Measurements from ENCODE around the gene UNC13A.

DNA sequence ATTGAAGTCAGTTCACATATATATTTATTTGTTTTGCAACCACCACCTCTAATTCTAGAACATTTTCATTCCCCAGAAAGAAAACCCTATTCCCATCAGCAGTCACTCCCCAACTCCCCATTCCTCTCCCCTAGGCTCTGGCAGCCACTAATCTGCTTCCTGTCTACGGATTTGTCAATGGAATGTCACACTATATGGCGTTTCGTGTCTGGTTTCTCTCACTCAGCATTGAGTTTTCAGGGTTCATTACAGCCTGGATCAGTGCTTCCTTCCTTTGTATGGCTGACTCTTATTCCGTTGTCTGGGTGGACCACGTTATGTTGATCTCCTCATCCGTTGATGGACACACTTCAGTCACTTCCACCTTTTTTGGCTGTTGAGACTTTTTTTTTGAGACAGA, 123.4 kb downstream of the UNC13A start:
- no peak for TF ChIP-seq POLR2AphosphoS5 (IDR thresholded peaks at IDR 0.05; ENCODE audit: low read depth, low read length)
- TF ChIP-seq TAF1 (IDR thresholded peaks at IDR 0.05; ENCODE audit: borderline replicate concordance, insufficient read depth, low read length): no peak
- TF ChIP-seq, protein P1, sequence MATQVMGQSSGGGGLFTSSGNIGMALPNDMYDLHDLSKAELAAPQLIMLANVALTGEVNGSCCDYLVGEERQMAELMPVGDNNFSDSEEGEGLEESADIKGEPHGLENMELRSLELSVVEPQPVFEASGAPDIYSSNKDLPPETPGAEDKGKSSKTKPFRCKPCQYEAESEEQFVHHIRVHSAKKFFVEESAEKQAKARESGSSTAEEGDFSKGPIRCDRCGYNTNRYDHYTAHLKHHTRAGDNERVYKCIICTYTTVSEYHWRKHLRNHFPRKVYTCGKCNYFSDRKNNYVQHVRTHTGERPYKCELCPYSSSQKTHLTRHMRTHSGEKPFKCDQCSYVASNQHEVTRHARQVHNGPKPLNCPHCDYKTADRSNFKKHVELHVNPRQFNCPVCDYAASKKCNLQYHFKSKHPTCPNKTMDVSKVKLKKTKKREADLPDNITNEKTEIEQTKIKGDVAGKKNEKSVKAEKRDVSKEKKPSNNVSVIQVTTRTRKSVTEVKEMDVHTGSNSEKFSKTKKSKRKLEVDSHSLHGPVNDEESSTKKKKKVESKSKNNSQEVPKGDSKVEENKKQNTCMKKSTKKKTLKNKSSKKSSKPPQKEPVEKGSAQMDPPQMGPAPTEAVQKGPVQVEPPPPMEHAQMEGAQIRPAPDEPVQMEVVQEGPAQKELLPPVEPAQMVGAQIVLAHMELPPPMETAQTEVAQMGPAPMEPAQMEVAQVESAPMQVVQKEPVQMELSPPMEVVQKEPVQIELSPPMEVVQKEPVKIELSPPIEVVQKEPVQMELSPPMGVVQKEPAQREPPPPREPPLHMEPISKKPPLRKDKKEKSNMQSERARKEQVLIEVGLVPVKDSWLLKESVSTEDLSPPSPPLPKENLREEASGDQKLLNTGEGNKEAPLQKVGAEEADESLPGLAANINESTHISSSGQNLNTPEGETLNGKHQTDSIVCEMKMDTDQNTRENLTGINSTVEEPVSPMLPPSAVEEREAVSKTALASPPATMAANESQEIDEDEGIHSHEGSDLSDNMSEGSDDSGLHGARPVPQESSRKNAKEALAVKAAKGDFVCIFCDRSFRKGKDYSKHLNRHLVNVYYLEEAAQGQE (IDR thresholded peaks at IDR 0.05; ENCODE audit: insufficient read depth in 1 of 2, low read depth in 2 of 2, low read length in 2 of 2): no peak

Data from PFSK-1 (cell line).